ENCODE measurements around the gene KRT73.
A peak's percentile ranks its signal among the peaks of the same experiment; 100 is the strongest.

The KRT73 gene

DNA sequence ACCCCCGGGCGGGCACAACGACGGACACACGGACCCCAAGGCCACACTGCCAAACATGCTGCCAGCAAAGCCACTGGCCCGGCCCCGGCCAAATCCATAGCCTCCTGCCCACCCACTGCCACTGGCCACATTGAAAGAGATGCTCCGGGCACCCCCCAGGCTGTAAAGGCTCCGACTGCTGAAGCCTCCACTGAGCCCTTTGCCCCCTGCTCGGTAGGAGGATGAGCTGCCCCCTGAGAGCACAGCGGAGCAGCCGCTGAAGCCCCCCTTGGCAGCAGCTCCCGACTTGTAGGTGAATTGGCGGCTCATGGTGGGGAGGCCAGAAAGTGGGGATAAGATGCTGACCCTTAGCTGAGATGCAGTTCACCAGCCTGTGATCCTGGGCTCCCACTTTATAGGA lies at the start of gene KRT73:
TSS of gene KRT73 (minus strand) at position 344 of the 400 bp plus-strand sequence. CDS start at position 309, 35 bp downstream.
- TF ChIP-seq, protein P1, sequence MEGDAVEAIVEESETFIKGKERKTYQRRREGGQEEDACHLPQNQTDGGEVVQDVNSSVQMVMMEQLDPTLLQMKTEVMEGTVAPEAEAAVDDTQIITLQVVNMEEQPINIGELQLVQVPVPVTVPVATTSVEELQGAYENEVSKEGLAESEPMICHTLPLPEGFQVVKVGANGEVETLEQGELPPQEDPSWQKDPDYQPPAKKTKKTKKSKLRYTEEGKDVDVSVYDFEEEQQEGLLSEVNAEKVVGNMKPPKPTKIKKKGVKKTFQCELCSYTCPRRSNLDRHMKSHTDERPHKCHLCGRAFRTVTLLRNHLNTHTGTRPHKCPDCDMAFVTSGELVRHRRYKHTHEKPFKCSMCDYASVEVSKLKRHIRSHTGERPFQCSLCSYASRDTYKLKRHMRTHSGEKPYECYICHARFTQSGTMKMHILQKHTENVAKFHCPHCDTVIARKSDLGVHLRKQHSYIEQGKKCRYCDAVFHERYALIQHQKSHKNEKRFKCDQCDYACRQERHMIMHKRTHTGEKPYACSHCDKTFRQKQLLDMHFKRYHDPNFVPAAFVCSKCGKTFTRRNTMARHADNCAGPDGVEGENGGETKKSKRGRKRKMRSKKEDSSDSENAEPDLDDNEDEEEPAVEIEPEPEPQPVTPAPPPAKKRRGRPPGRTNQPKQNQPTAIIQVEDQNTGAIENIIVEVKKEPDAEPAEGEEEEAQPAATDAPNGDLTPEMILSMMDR (IDR thresholded peaks at IDR 0.05; ENCODE audit: control insufficient read depth, insufficient read depth, low read depth, low read length, missing control alignments): no peak
- no peak within 1 kb of the TSS for H3K4me3 ChIP-seq (ENCODE audit: control insufficient read depth, low read depth, low read length)
- DNase-seq (ENCODE audit: low read depth): no peak

DNA sequence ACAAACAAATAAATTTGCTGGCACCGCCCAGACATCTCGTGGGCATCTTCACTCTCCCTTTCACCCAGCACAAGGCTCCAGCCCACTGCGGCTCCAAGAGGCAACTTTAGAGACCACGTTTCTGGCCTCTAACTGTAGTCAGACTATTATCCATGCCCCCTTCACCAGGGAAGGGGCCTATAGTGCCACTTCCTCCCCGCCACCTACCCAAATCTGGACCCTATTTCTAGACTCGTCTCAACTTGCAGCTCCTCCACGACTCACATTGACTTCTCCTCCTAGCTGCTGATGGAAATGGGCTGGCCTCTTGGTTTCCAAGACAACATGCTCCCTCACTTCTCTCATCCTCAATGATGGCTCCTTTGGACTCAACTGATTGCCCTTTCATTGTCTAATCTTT lies 49.6 kb upstream of the KRT73 start:
- no peak overlapping the region for H3K4me3 ChIP-seq (ENCODE audit: control insufficient read depth, low read depth, low read length)
- TF ChIP-seq, protein P1 (IDR thresholded peaks at IDR 0.05; ENCODE audit: control insufficient read depth, insufficient read depth, low read depth, low read length, missing control alignments): no peak
- no peak for DNase-seq (ENCODE audit: low read depth)

DNA sequence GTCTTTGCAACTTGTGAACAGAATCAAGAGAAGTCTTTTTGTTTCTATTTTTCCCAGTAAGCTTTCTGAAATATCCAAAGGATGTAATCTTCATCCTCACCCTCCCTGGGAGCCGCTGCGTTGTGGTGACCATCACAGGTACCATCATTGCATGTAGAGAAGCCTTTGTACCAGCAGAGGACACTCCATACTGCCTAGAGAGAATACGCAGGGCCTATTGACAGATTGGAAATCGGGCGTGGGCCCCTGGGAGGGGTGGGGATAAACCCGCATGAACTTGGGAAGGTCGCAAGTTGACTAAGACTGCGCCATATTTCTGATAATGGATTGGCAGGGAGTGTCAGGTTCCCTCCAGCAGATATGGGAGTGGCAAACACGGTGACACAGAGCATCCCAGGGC lies 49.1 kb upstream of the KRT73 start:
- no peak overlapping the region for H3K4me3 ChIP-seq (ENCODE audit: control insufficient read depth, low read depth, low read length)
- DNase-seq (ENCODE audit: low read depth): no peak
- TF ChIP-seq, protein P1 (IDR thresholded peaks at IDR 0.05; ENCODE audit: control insufficient read depth, insufficient read depth, low read depth, low read length, missing control alignments): peak; percentile 37

DNA sequence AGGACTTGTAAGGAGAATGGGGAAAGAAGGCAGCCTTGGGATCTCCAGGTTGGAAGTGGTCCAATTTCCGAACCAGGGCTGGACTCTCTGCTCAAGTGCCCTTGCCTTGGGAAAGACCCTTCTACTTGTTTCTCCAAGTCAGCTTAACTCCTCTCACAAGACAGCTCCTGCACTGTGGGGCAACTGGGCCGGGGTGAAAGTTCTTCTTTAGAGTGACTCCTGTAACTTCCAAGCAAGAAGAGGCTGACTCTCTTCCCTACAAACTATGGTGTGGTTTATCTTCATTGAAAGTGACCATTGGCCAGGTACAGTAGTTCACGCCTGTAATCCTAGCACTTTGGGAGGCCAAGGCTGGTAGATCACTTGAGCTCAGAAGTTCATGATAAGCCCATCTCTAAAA lies 48.1 kb upstream of the KRT73 start:
- no peak overlapping the region for H3K4me3 ChIP-seq (ENCODE audit: control insufficient read depth, low read depth, low read length)

DNA sequence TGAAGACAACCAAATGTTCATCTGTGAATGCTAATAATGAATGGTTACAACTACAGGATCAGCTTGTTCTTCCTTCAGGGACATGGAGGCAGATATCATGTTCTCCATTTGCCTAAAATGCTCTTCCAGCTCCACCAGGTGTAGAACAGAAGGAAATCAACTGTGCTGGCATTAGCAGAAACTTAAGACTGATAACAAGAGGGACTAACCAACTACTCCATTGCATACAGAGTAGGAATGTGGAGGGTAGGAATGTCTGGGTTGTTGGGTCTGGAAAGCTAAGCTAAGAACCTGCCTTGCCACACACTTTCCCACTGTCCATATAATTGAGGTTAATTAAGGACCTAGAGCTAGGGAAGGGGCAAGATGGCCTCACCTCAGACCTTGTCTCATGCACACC lies 45.1 kb upstream of the KRT73 start:
- TF ChIP-seq, protein P1 (IDR thresholded peaks at IDR 0.05; ENCODE audit: control insufficient read depth, insufficient read depth, low read depth, low read length, missing control alignments): no peak
- no peak for DNase-seq (ENCODE audit: low read depth)
- no peak overlapping the region for H3K4me3 ChIP-seq (ENCODE audit: control insufficient read depth, low read depth, low read length)

More for the DNA sequence above, 48.1 kb upstream of the KRT73 start:
- TF ChIP-seq, protein P1 (IDR thresholded peaks at IDR 0.05; ENCODE audit: control insufficient read depth, insufficient read depth, low read depth, low read length, missing control alignments): no peak
- no peak for DNase-seq (ENCODE audit: low read depth)

DNA sequence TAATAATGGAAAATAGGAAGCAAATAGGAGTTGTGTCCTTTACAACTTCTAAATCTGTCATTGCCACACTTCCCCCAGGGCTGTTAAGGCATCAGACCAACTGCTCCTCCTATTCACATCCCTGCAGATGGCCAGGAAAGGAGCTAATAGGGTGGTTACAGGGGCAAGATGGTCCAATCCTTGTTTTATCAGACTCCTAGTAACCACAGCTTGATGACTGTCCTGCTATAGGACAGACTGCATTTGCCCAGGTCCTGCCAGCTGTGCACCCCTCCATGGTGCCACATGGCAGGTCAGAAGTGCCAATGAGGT lies 44.5 kb upstream of the KRT73 start:
- no peak for DNase-seq (ENCODE audit: low read depth)
- TF ChIP-seq, protein P1 (IDR thresholded peaks at IDR 0.05; ENCODE audit: control insufficient read depth, insufficient read depth, low read depth, low read length, missing control alignments): no peak
- H3K4me3 ChIP-seq (ENCODE audit: control insufficient read depth, low read depth, low read length): no peak overlapping the region

Data from AG09309 (cell line).